H9 (cell line): Measurements from ENCODE around the gene DOCK9. TPM values are rescaled to one million over a fixed set of nuclear protein-coding genes. Genes with fewer than 3 reads are reported as not detected.

Source experiments
- DNase-seq: peaks from one replicate; pipeline ENCODE4 v3.0.0-alpha.2; 2017
- H2AFZ ChIP-seq: one replicate; pipeline ENCODE4 v1.6.1; 2013; ENCODE audit warnings: mild to moderate bottlenecking, low read length, control low read depth, moderate library complexity
- H2AK5ac ChIP-seq: 2 replicates; pipeline ENCODE4 v1.6.1; 2013; ENCODE audit warnings: low read length, control low read depth, mixed read lengths; ENCODE audit not compliant: insufficient read length
- H2BK120ac ChIP-seq: one replicate; pipeline ENCODE4 v1.6.1; 2013; ENCODE audit warnings: low read depth, mild to moderate bottlenecking, low read length, control low read depth, inconsistent platforms; ENCODE audit not compliant: poor library complexity, severe bottlenecking
- H2BK12ac ChIP-seq: 2 replicates; pipeline ENCODE4 v1.6.1; 2013; ENCODE audit warnings: low read length, control low read depth, mixed read lengths, low read depth; ENCODE audit not compliant: insufficient read length
- H2BK15ac ChIP-seq: 2 replicates; pipeline ENCODE4 v1.6.1; 2013; ENCODE audit warnings: low read depth, low read length, control low read depth
- H2BK20ac ChIP-seq: one replicate; pipeline ENCODE4 v1.6.1; 2013; ENCODE audit warnings: low read depth, mild to moderate bottlenecking, low read length, control low read depth, inconsistent platforms; ENCODE audit not compliant: poor library complexity, severe bottlenecking
- H2BK5ac ChIP-seq: 2 replicates; pipeline ENCODE4 v1.6.1; 2013; ENCODE audit warnings: low read length, control low read depth, mixed read lengths; ENCODE audit not compliant: insufficient read length
- H3K14ac ChIP-seq: 2 replicates; pipeline ENCODE4 v1.6.1; 2013; ENCODE audit warnings: low read length, control low read depth; ENCODE audit not compliant: insufficient read depth
- H3K18ac ChIP-seq: 2 replicates; pipeline ENCODE4 v1.6.1; 2013; ENCODE audit warnings: low read depth, mild to moderate bottlenecking, mixed read lengths, low read length, control low read depth; ENCODE audit not compliant: insufficient read length
- H3K23ac ChIP-seq: 2 replicates; pipeline ENCODE4 v1.6.1; 2013; ENCODE audit warnings: low read length, control low read depth, mixed read lengths, low read depth; ENCODE audit not compliant: insufficient read length
- H3K23me2 ChIP-seq: 2 replicates; pipeline ENCODE4 v1.6.1; 2013; ENCODE audit warnings: low read depth, mild to moderate bottlenecking, mixed read lengths, low read length, control low read depth; ENCODE audit not compliant: insufficient read length, poor library complexity, severe bottlenecking
- H3K27ac ChIP-seq: 2 replicates; pipeline ENCODE4 v1.5.1; 2013; ENCODE audit warnings: low read length, control low read depth, mixed read lengths, low read depth; ENCODE audit not compliant: insufficient read length
- H3K27me3 ChIP-seq: 2 replicates; pipeline ENCODE4 v1.6.1; 2013; ENCODE audit warnings: low read length, control low read depth, inconsistent platforms; ENCODE audit not compliant: insufficient read depth
- H3K4ac ChIP-seq: 2 replicates; pipeline ENCODE4 v1.6.1; 2013; ENCODE audit warnings: low read depth, mild to moderate bottlenecking, control low read depth, inconsistent platforms, low read length, moderate library complexity
- H3K4me1 ChIP-seq: 2 replicates; pipeline ENCODE4 v1.6.1; 2013; ENCODE audit warnings: low read length, control low read depth, inconsistent platforms; ENCODE audit not compliant: insufficient read depth
- H3K4me2 ChIP-seq: 2 replicates; pipeline ENCODE4 v1.6.1; 2013; ENCODE audit warnings: low read length, control low read depth, mixed read lengths; ENCODE audit not compliant: insufficient read length, insufficient read depth
- H3K56ac ChIP-seq: 2 replicates; pipeline ENCODE4 v1.6.1; 2013; ENCODE audit warnings: low read depth, mild to moderate bottlenecking, mixed read lengths, low read length, control low read depth; ENCODE audit not compliant: insufficient read length
- H3K79me1 ChIP-seq: 2 replicates; pipeline ENCODE4 v1.6.1; 2013; ENCODE audit warnings: low read depth, mild to moderate bottlenecking, moderate library complexity, low read length, control low read depth, inconsistent platforms; ENCODE audit not compliant: insufficient read depth, poor library complexity, severe bottlenecking
- H3K79me2 ChIP-seq: 2 replicates; pipeline ENCODE4 v1.6.1; 2013; ENCODE audit warnings: low read length, control low read depth, inconsistent platforms; ENCODE audit not compliant: insufficient read depth
- H3K9ac ChIP-seq: 2 replicates; pipeline ENCODE4 v1.6.1; 2013; ENCODE audit warnings: low read length, control low read depth, mixed read lengths; ENCODE audit not compliant: insufficient read length; ENCODE audit errors: extremely low read depth
- H3K9me3 ChIP-seq: one replicate; pipeline ENCODE4 v1.6.1; 2013; ENCODE audit warnings: low read depth, low read length, inconsistent platforms; ENCODE audit not compliant: control insufficient read depth
- H3T11ph ChIP-seq: one replicate; pipeline ENCODE4 v1.6.1; 2013; ENCODE audit warnings: mild to moderate bottlenecking, low read length, control low read depth, inconsistent platforms
- H4K20me1 ChIP-seq: one replicate; pipeline ENCODE4 v1.6.1; 2013; ENCODE audit not compliant: control insufficient read depth, insufficient read length, insufficient read depth
- H4K5ac ChIP-seq: 2 replicates; pipeline ENCODE4 v1.6.1; 2013; ENCODE audit warnings: low read depth, mild to moderate bottlenecking, mixed read lengths, low read length, control low read depth; ENCODE audit not compliant: insufficient read length
- H4K8ac ChIP-seq: replicated peaks from 2 replicates; pipeline ENCODE4 v1.6.1; 2013; ENCODE audit warnings: low read length, control low read depth, mixed read lengths, low read depth; ENCODE audit not compliant: insufficient read length
- H4K91ac ChIP-seq: 2 replicates; pipeline ENCODE4 v1.6.1; 2013; ENCODE audit warnings: low read depth, mild to moderate bottlenecking, moderate library complexity, mixed read lengths, low read length, control low read depth; ENCODE audit not compliant: insufficient read length
- H3K27ac Mint-ChIP-seq, 3 experiments: 2 replicates in 2 of 3; 3 replicates in 1 of 3; pipeline ENCODE4 v1.8.0; 2020 to 2021; ENCODE audit warnings: mixed read lengths in 3 of 3, mild to moderate bottlenecking in 1 of 3, moderate library complexity in 1 of 3
- H3K27me3 Mint-ChIP-seq: 2 replicates; pipeline ENCODE4 v1.8.0; 2021; ENCODE audit warnings: low read depth, mild to moderate bottlenecking, moderate library complexity, mixed read lengths
- H3K36me3 Mint-ChIP-seq, 3 experiments: 2 replicates in 2 of 3; 3 replicates in 1 of 3; pipeline ENCODE4 v1.8.0; 2020 to 2021; ENCODE audit warnings: low read depth in 3 of 3, mixed read lengths in 3 of 3; ENCODE audit not compliant: insufficient read depth in 1 of 3
- H3K4me1 Mint-ChIP-seq, 2 experiments: 2 replicates each; pipeline ENCODE4 v1.8.0; 2020; ENCODE audit warnings: mixed read lengths in 2 of 2
- H3K4me3 Mint-ChIP-seq, 2 experiments: 2 replicates in 1 of 2; 3 replicates in 1 of 2; pipeline ENCODE4 v1.8.0; 2020 to 2021; ENCODE audit warnings: mild to moderate bottlenecking in 2 of 2, mixed read lengths in 2 of 2, moderate library complexity in 1 of 2
- H3K9me3 Mint-ChIP-seq, 2 experiments: 2 replicates in 1 of 2; 3 replicates in 1 of 2; pipeline ENCODE4 v1.8.0; 2020; ENCODE audit warnings: mild to moderate bottlenecking in 2 of 2, mixed read lengths in 2 of 2, moderate library complexity in 1 of 2
- CTCF ChIP-seq: fragments of 200-600 bp; sonication (generic); conservative IDR thresholded peaks from 3 replicates; pipeline ENCODE4 v1.8.0; 2021; ENCODE audit warnings: antibody characterized with exemption, mild to moderate bottlenecking
- WGBS: extraction: QIAGEN DNeasy Blood & Tissue Kit; methylation state at CpG from one replicate; pipeline ENCODE4 v1.1.7; 2013; ENCODE audit warnings: missing lambda C conversion rate, low lambda C conversion rate, mixed read lengths; ENCODE audit not compliant: insufficient read length; ENCODE audit errors: extremely low coverage; 5-methylcytosine and 5-hydroxymethylcytosine counted together
- total RNA-seq: library from RNA; stranded (reverse); gene quantifications from 2 replicates; pipeline ENCODE4 v1.2.1, GENCODE V29; 2021

Gene DOCK9
- total RNA-seq, 1 experiment from 2014 or later = 23.0 TPM

- no peak overlapping the region for H3K4me3 Mint-ChIP-seq
- H3T11ph ChIP-seq = no peak overlapping the region
- H3K9me3 Mint-ChIP-seq = peaks cover 0 to 2% of the 10 kb centered on the region in 2 experiments; a peak in 1 of 5 replicates
- no peak overlapping the region for H3K27ac ChIP-seq
- no peaks in the 10 kb centered on the region; the same call in 1 of the 2 replicates for H3K27me3 Mint-ChIP-seq
- H3K4me2 ChIP-seq = no peak overlapping the region
- no peak overlapping the region for H3K14ac ChIP-seq
- no peak overlapping the region for H2BK5ac ChIP-seq
- no peak overlapping the region for H2BK20ac ChIP-seq
- DNase-seq = no peak
- no peak overlapping the region for H3K27ac Mint-ChIP-seq
- H3K79me2 ChIP-seq = 0 out of 2 replicates have a peak, but pooled peaks cover 1% of the 10 kb centered on the region
- no peak overlapping the region for H3K23ac ChIP-seq
- no peak overlapping the region for H2BK15ac ChIP-seq
- no peak overlapping the region for H4K8ac ChIP-seq
- H3K4me1 ChIP-seq = no peaks in the 10 kb centered on the region; the same call in 1 of the 2 replicates
- no peak for TF ChIP-seq CTCF
- H3K36me3 Mint-ChIP-seq = no peaks in the 10 kb centered on the region; a peak in 1 of 7 replicates
- H3K79me1 ChIP-seq = no peaks in the 10 kb centered on the region
- H3K9ac ChIP-seq = no peak overlapping the region
- peaks cover 7 to 9% of the 10 kb centered on the region in 2 experiments for H3K4me1 Mint-ChIP-seq
- no peak overlapping the region for H2BK120ac ChIP-seq
- H2BK12ac ChIP-seq = no peak overlapping the region
- no peak overlapping the region for H3K4ac ChIP-seq
- no peaks in the 10 kb centered on the region for H3K23me2 ChIP-seq
- WGBS = no CpG with 5 or more reads among the region's 1 CpG
- no peak overlapping the region for H3K18ac ChIP-seq
- no peak overlapping the region for H2AFZ ChIP-seq
- H3K56ac ChIP-seq = no peak overlapping the region
- H4K20me1 ChIP-seq = no peaks in the 10 kb centered on the region
- H3K9me3 ChIP-seq = no peaks in the 10 kb centered on the region
- H4K5ac ChIP-seq = no peak overlapping the region
- H4K91ac ChIP-seq = no peak overlapping the region
- no peak overlapping the region for H2AK5ac ChIP-seq
- H3K27me3 ChIP-seq = no peaks in the 10 kb centered on the region
These were observed 198.2 kb downstream of the DOCK9 start for GRCh38 chr13:98779695-98780094.
